CD8-positive, alpha-beta memory T cell (primary cell): ENCODE data around the gene ATP1B2. TPM values are rescaled to one million over a fixed set of nuclear protein-coding genes. Genes with fewer than 3 reads are reported as not detected.

Experiments
- CTCF ChIA-PET: fragments of 350-600 bp; sonication (Branson Sonifier 250); formaldehyde crosslinking; loops from one replicate; lab custom pipeline; 2021; ENCODE audit warnings: antibody characterized with exemption; lab: Charles Lee
- POLR2A ChIA-PET: fragments of 350-600 bp; sonication (Branson Sonifier 250); formaldehyde crosslinking; loops from one replicate; lab custom pipeline; 2021; ENCODE audit warnings: antibody characterized with exemption; lab: Charles Lee
- DNase-seq, 5 donors: peaks; one replicate each; pipeline versions ENCODE4 v3.0.0 to v3.0.0-alpha.2; 2020 to 2022; ENCODE audit warnings: mixed read lengths in 1 of 5
- H3K27ac ChIP-seq: one replicate; pipeline ENCODE4 v1.7.0; 2013; ENCODE audit warnings: low read depth, mild to moderate bottlenecking, low read length, moderate library complexity
- H3K27me3 ChIP-seq: 2 replicates; pipeline ENCODE4 v1.7.0; 2013; ENCODE audit warnings: low read length, mild to moderate bottlenecking; ENCODE audit not compliant: insufficient read depth, poor library complexity, severe bottlenecking
- H3K36me3 ChIP-seq: 2 replicates; pipeline ENCODE4 v1.7.0; 2013; ENCODE audit warnings: mild to moderate bottlenecking, low read length, moderate library complexity; ENCODE audit not compliant: insufficient read depth
- H3K4me1 ChIP-seq: 2 replicates; pipeline ENCODE4 v1.7.0; 2013; ENCODE audit warnings: mild to moderate bottlenecking, low read length, moderate library complexity; ENCODE audit not compliant: insufficient read depth
- H3K4me3 ChIP-seq: 2 replicates; pipeline ENCODE4 v1.7.0; 2013; ENCODE audit warnings: mild to moderate bottlenecking, low read length
- H3K9me3 ChIP-seq: 2 replicates; pipeline ENCODE4 v1.7.0; 2013; ENCODE audit warnings: mild to moderate bottlenecking, low read length
- H3K27ac Mint-ChIP-seq, 8 donors: one replicate each; pipeline ENCODE4 v1.8.0; 2020 to 2021; ENCODE audit warnings: mixed read lengths in 8 of 8, mild to moderate bottlenecking in 6 of 8, inconsistent platforms in 3 of 8, moderate library complexity in 3 of 8
- H3K27me3 Mint-ChIP-seq, 2 donors: one replicate each; pipeline ENCODE4 v1.8.0; 2020 to 2021; ENCODE audit warnings: mixed read lengths in 2 of 2, mild to moderate bottlenecking in 1 of 2, moderate library complexity in 1 of 2
- H3K36me3 Mint-ChIP-seq, 3 donors: one replicate each; pipeline ENCODE4 v1.8.0; 2020 to 2021; ENCODE audit warnings: mixed read lengths in 3 of 3, inconsistent platforms in 1 of 3, mild to moderate bottlenecking in 1 of 3
- H3K4me1 Mint-ChIP-seq, 3 donors: one replicate each; pipeline ENCODE4 v1.8.0; 2020 to 2021; ENCODE audit warnings: mixed read lengths in 3 of 3, inconsistent platforms in 1 of 3, mild to moderate bottlenecking in 1 of 3
- H3K4me3 Mint-ChIP-seq, 7 donors: one replicate each; pipeline ENCODE4 v1.8.0; 2020 to 2021; ENCODE audit warnings: mixed read lengths in 7 of 7, mild to moderate bottlenecking in 6 of 7, moderate library complexity in 4 of 7, inconsistent platforms in 2 of 7
- H3K9me3 Mint-ChIP-seq, 5 donors: one replicate each; pipeline ENCODE4 v1.8.0; 2020 to 2022; ENCODE audit warnings: mixed read lengths in 5 of 5, mild to moderate bottlenecking in 3 of 5, moderate library complexity in 2 of 5, inconsistent platforms in 1 of 5
- polyA plus RNA-seq: library from polyadenylated mRNA; unstranded; fragments of 300-500 nt; fragmentation: Illumina TruSeq; gene quantifications from one replicate; pipeline ENCODE4 v1.2.3, GENCODE V29; 2021
- total RNA-seq, 2 experiments: library from RNA; stranded (reverse); gene quantifications; one replicate each; pipeline ENCODE4 v1.2.3, GENCODE V29; 2021

The ATP1B2 gene
- total and polyA plus RNA-seq, 3 experiments from 2014 or later = 0.40 to 0.53 TPM; not detected in 1

GRCh38 chr17:7706631-7707354, 56.1 kb downstream of the ATP1B2 start:
- no peak overlapping the region for H3K4me3 ChIP-seq
- peaks cover 17% of the 10 kb centered on the region for H3K4me1 ChIP-seq
- Mint-ChIP-seq H3K27me3 (peaks cover 41 to 80% of the 10 kb centered on the region in 2 donors), H3K36me3 (peaks cover 3 to 15% (median 13%) of the 10 kb centered on the region in 3 donors), H3K9me3 (no peaks in the 10 kb centered on the region), H3K4me1 (peaks cover 19 to 35% (median 33%) of the 10 kb centered on the region in 3 donors), H3K4me3 (peak overlapping the region in 1 of 7 donors; percentile 25), H3K27ac (peak overlapping the region in 2 of 8 donors; percentile 13 to 69)
- no peak overlapping the region for H3K27ac ChIP-seq
- POLR2A ChIA-PET = no interaction called here
- peaks cover 37% of the 10 kb centered on the region for H3K27me3 ChIP-seq
- CTCF ChIA-PET = no interaction called here
- H3K9me3 ChIP-seq = no peaks in the 10 kb centered on the region
- DNase-seq = no peak
- H3K36me3 ChIP-seq = no peaks in the 10 kb centered on the region

Other genes with a start within 250 kb of the ATP1B2 start
- gene TMEM256, start 246.8 kb upstream of the ATP1B2 start, total RNA-seq = 10 to 100 TPM; 45.4 to 51.4 TPM
- 62.4 TPM for gene TMEM256, start 246.8 kb upstream of the ATP1B2 start, polyA plus RNA-seq
- gene NLGN2, start 243.1 kb upstream of the ATP1B2 start, total RNA-seq = 1 to 10 TPM; 5.6 to 6.6 TPM
- 0.06 TPM for gene NLGN2, start 243.1 kb upstream of the ATP1B2 start, polyA plus RNA-seq
- not detected for gene SPEM1, start 230.6 kb upstream of the ATP1B2 start, total RNA-seq
- gene SPEM1, start 230.6 kb upstream of the ATP1B2 start, polyA plus RNA-seq = not detected
- not detected for gene SPEM2, start 225.3 kb upstream of the ATP1B2 start, total RNA-seq
- gene SPEM2, start 225.3 kb upstream of the ATP1B2 start, polyA plus RNA-seq = not detected
- gene SPEM3, start 222.1 kb upstream of the ATP1B2 start, total RNA-seq = not detected
- not detected for gene SPEM3, start 222.1 kb upstream of the ATP1B2 start, polyA plus RNA-seq
- 10 to 100 TPM; 11.1 to 11.9 TPM for gene TMEM102, start 215.5 kb upstream of the ATP1B2 start, total RNA-seq
- 23.3 TPM for gene TMEM102, start 215.5 kb upstream of the ATP1B2 start, polyA plus RNA-seq
- gene FGF11, start 211.4 kb upstream of the ATP1B2 start, total RNA-seq = 1 to 10 TPM in 1 of 2 experiments, under 1 TPM in 1; 0.85 to 1.1 TPM
- 0.12 TPM for gene FGF11, start 211.4 kb upstream of the ATP1B2 start, polyA plus RNA-seq
- gene CHRNB1, start 205.9 kb upstream of the ATP1B2 start, total RNA-seq = 1 to 10 TPM; 6.0 to 6.3 TPM
- gene CHRNB1, start 205.9 kb upstream of the ATP1B2 start, polyA plus RNA-seq = 24.7 TPM
- 10 to 100 TPM; 22.8 to 23.1 TPM for gene ZBTB4, start 171.3 kb upstream of the ATP1B2 start, total RNA-seq
- 24.1 TPM for gene ZBTB4, start 171.3 kb upstream of the ATP1B2 start, polyA plus RNA-seq
- not detected for gene SLC35G6, start 169.5 kb upstream of the ATP1B2 start, total RNA-seq
- 0.12 TPM for gene SLC35G6, start 169.5 kb upstream of the ATP1B2 start, polyA plus RNA-seq
- 100 to 1,000 TPM; 190 to 192 TPM for gene POLR2A, start 166.6 kb upstream of the ATP1B2 start, total RNA-seq
- 69.6 TPM for gene POLR2A, start 166.6 kb upstream of the ATP1B2 start, polyA plus RNA-seq
- 10 to 100 TPM; 18.6 to 22.5 TPM for gene TNFSF12, start 101.9 kb upstream of the ATP1B2 start, total RNA-seq
- gene TNFSF12, start 101.9 kb upstream of the ATP1B2 start, polyA plus RNA-seq = 60.8 TPM
- gene TNFSF13, start 92.2 kb upstream of the ATP1B2 start, total RNA-seq = 1 to 10 TPM in 1 of 2 experiments, under 1 TPM in 1; 0.80 to 1.6 TPM
- not detected for gene TNFSF13, start 92.2 kb upstream of the ATP1B2 start, polyA plus RNA-seq
- 100 to 1,000 TPM; 111 to 121 TPM for gene SENP3, start 89.0 kb upstream of the ATP1B2 start, total RNA-seq
- 12.0 TPM for gene SENP3, start 89.0 kb upstream of the ATP1B2 start, polyA plus RNA-seq
- 10 to 100 TPM; 11.1 to 12.7 TPM for gene CD68, start 71.3 kb upstream of the ATP1B2 start, total RNA-seq
- gene CD68, start 71.3 kb upstream of the ATP1B2 start, polyA plus RNA-seq = 1.2 TPM
- 100 to 1,000 TPM; 115 to 124 TPM for gene MPDU1, start 67.1 kb upstream of the ATP1B2 start, total RNA-seq
- gene MPDU1, start 67.1 kb upstream of the ATP1B2 start, polyA plus RNA-seq = 40.5 TPM
- under 1 TPM; 0.29 to 0.31 TPM for gene SOX15, start 60.8 kb upstream of the ATP1B2 start, total RNA-seq
- not detected for gene SOX15, start 60.8 kb upstream of the ATP1B2 start, polyA plus RNA-seq
- 10 to 100 TPM; 45.7 to 45.9 TPM for gene FXR2, start 36.0 kb upstream of the ATP1B2 start, total RNA-seq
- gene FXR2, start 36.0 kb upstream of the ATP1B2 start, polyA plus RNA-seq = 20.4 TPM
- 10 to 100 TPM; 18.4 to 21.6 TPM for gene SAT2, start 23.1 kb upstream of the ATP1B2 start, total RNA-seq
- 37.0 TPM for gene SAT2, start 23.1 kb upstream of the ATP1B2 start, polyA plus RNA-seq
- gene SHBG, start 20.8 kb upstream of the ATP1B2 start, total RNA-seq = not detected
- not detected for gene SHBG, start 20.8 kb upstream of the ATP1B2 start, polyA plus RNA-seq
- gene TP53, start 36.6 kb downstream of the ATP1B2 start, total RNA-seq = 100 to 1,000 TPM; 150 to 151 TPM
- 33.5 TPM for gene TP53, start 36.6 kb downstream of the ATP1B2 start, polyA plus RNA-seq
- 10 to 100 TPM; 29.1 to 31.3 TPM for gene WRAP53, start 37.6 kb downstream of the ATP1B2 start, total RNA-seq
- gene WRAP53, start 37.6 kb downstream of the ATP1B2 start, polyA plus RNA-seq = 16.6 TPM
- gene EFNB3, start 54.3 kb downstream of the ATP1B2 start, total RNA-seq = not detected
- gene EFNB3, start 54.3 kb downstream of the ATP1B2 start, polyA plus RNA-seq = not detected
- gene DNAH2, start 66.8 kb downstream of the ATP1B2 start, total RNA-seq = not detected
- gene DNAH2, start 66.8 kb downstream of the ATP1B2 start, polyA plus RNA-seq = not detected
- 10 to 100 TPM; 84.2 to 89.7 TPM for gene KDM6B, start 183.3 kb downstream of the ATP1B2 start, total RNA-seq
- 1.2 TPM for gene KDM6B, start 183.3 kb downstream of the ATP1B2 start, polyA plus RNA-seq
- 1 to 10 TPM; 5.3 to 5.5 TPM for gene TMEM88, start 204.1 kb downstream of the ATP1B2 start, total RNA-seq
- not detected for gene TMEM88, start 204.1 kb downstream of the ATP1B2 start, polyA plus RNA-seq
- 10 to 100 TPM; 58.2 to 65.0 TPM for gene NAA38, start 206.6 kb downstream of the ATP1B2 start, total RNA-seq
- gene NAA38, start 206.6 kb downstream of the ATP1B2 start, polyA plus RNA-seq = 162 TPM
- 10 to 100 TPM; 16.4 to 17.6 TPM for gene CYB5D1, start 207.1 kb downstream of the ATP1B2 start, total RNA-seq
- 3.1 TPM for gene CYB5D1, start 207.1 kb downstream of the ATP1B2 start, polyA plus RNA-seq
- 100 to 1,000 TPM; 116 to 123 TPM for gene CHD3, start 237.9 kb downstream of the ATP1B2 start, total RNA-seq
- gene CHD3, start 237.9 kb downstream of the ATP1B2 start, polyA plus RNA-seq = 20.1 TPM